Liver (tissue), 9 donors: ENCODE results near the gene DNAJC10. TPM values are rescaled to one million over a fixed set of nuclear protein-coding genes. Genes with fewer than 3 reads are reported as not detected.

ENCODE experiments used
- DNase-seq: peaks from one replicate; pipeline ENCODE4 v3.0.0-alpha.2; 2017; ENCODE audit warnings: low spot score
- H3K27ac ChIP-seq, 2 donors: one replicate each; pipeline ENCODE4 v1.7.0; 2013; ENCODE audit warnings: inconsistent platforms in 2 of 2, low read length in 2 of 2, control low read depth in 1 of 2, low read depth in 1 of 2, mild to moderate bottlenecking in 1 of 2
- H3K27me3 ChIP-seq, 4 donors: one replicate each; pipeline versions ENCODE4 v1.6.1 to v1.7.0; 2013; ENCODE audit warnings: low read length in 3 of 4, inconsistent platforms in 1 of 4, mild to moderate bottlenecking in 1 of 4, moderate library complexity in 1 of 4; ENCODE audit not compliant: control insufficient read depth in 4 of 4, insufficient read depth in 4 of 4
- H3K36me3 ChIP-seq, 4 donors: one replicate each; pipeline versions ENCODE4 v1.6.1 to v1.7.0; 2013; ENCODE audit warnings: low read length in 3 of 4, mild to moderate bottlenecking in 3 of 4, low read depth in 1 of 4, moderate library complexity in 1 of 4; ENCODE audit not compliant: control insufficient read depth in 4 of 4, insufficient read depth in 3 of 4
- H3K4me1 ChIP-seq, 4 donors: one replicate each; pipeline versions ENCODE4 v1.6.1 to v1.7.0; 2013; ENCODE audit warnings: low read length in 3 of 4, mild to moderate bottlenecking in 3 of 4, moderate library complexity in 1 of 4; ENCODE audit not compliant: control insufficient read depth in 4 of 4, insufficient read depth in 4 of 4
- H3K4me3 ChIP-seq, 3 donors: one replicate each; pipeline versions ENCODE4 v1.6.1 to v1.7.0; 2013; ENCODE audit warnings: low read length in 3 of 3, control low read depth in 1 of 3, low read depth in 1 of 3, mild to moderate bottlenecking in 1 of 3
- H3K9ac ChIP-seq, 2 donors: one replicate each; pipeline ENCODE4 v1.7.0; 2013; ENCODE audit warnings: low read length in 2 of 2, mild to moderate bottlenecking in 2 of 2, moderate library complexity in 2 of 2, control low read depth in 1 of 2, low read depth in 1 of 2
- H3K9me3 ChIP-seq, 4 donors: one replicate each; pipeline versions ENCODE4 v1.6.1 to v1.7.0; 2013; ENCODE audit warnings: low read length in 3 of 4; ENCODE audit not compliant: control insufficient read depth in 4 of 4
- ATF3 ChIP-seq: IDR thresholded peaks from 2 replicates; pipeline ENCODE4 v1.6.1; 2016; ENCODE audit warnings: antibody characterized with exemption
- CTCF ChIP-seq: fragments of 150-350 bp; IDR thresholded peaks from 2 replicates; pipeline ENCODE4 v1.5.1; 2017; ENCODE audit warnings: improper control_type of control experiment, low read depth, low read length; ENCODE audit not compliant: missing input control
- EGR1 ChIP-seq, 2 donors: IDR thresholded peaks; 2 replicates each; pipeline ENCODE4 v1.6.1; 2016 to 2018; ENCODE audit warnings: antibody characterized with exemption in 2 of 2, low read depth in 2 of 2
- FOXA1 ChIP-seq: IDR thresholded peaks from 2 replicates; pipeline ENCODE4 v1.6.1; 2016; ENCODE audit warnings: antibody characterized with exemption
- FOXA2 ChIP-seq: IDR thresholded peaks from 2 replicates; pipeline ENCODE4 v1.6.1; 2016; ENCODE audit warnings: antibody characterized with exemption
- GABPA ChIP-seq, 2 donors: IDR thresholded peaks in 1 of 2; conservative IDR thresholded peaks in 1 of 2; 2 replicates each; pipeline ENCODE4 v1.6.1; 2016; ENCODE audit warnings: antibody characterized with exemption in 2 of 2, mild to moderate bottlenecking in 1 of 2, moderate library complexity in 1 of 2
- HNF4A ChIP-seq, 2 donors: conservative IDR thresholded peaks; 2 replicates each; pipeline ENCODE4 v1.6.1; 2016; ENCODE audit warnings: antibody characterized with exemption in 2 of 2, mild to moderate bottlenecking in 2 of 2
- HNF4G ChIP-seq: IDR thresholded peaks from 2 replicates; pipeline ENCODE4 v1.6.1; 2016; ENCODE audit warnings: antibody characterized with exemption
- JUND ChIP-seq, 2 donors: IDR thresholded peaks; 2 replicates each; pipeline ENCODE4 v1.6.1; 2016; ENCODE audit warnings: antibody characterized with exemption in 2 of 2
- MAX ChIP-seq: IDR thresholded peaks from 2 replicates; pipeline ENCODE4 v1.6.1; 2016; ENCODE audit warnings: antibody characterized with exemption
- NR2F2 ChIP-seq: IDR thresholded peaks from 2 replicates; pipeline ENCODE4 v1.6.1; 2016; ENCODE audit warnings: antibody characterized with exemption
- RAD21 ChIP-seq, 2 donors: IDR thresholded peaks; 2 replicates each; pipeline ENCODE4 v1.6.1; 2016; ENCODE audit warnings: antibody characterized with exemption in 2 of 2, mild to moderate bottlenecking in 2 of 2
- REST ChIP-seq: IDR thresholded peaks from 2 replicates; pipeline ENCODE4 v1.6.1; 2016; ENCODE audit warnings: antibody characterized with exemption, mild to moderate bottlenecking
- RXRA ChIP-seq, 2 donors: IDR thresholded peaks; 2 replicates each; pipeline ENCODE4 v1.6.1; 2017 to 2018; ENCODE audit warnings: antibody characterized with exemption in 2 of 2, mild to moderate bottlenecking in 1 of 2
- SP1 ChIP-seq: IDR thresholded peaks from 2 replicates; pipeline ENCODE4 v1.6.1; 2018; ENCODE audit warnings: antibody characterized with exemption, mild to moderate bottlenecking
- YY1 ChIP-seq: IDR thresholded peaks from 2 replicates; pipeline ENCODE4 v1.6.1; 2016; ENCODE audit warnings: antibody characterized with exemption, mild to moderate bottlenecking
- ZBTB33 ChIP-seq: IDR thresholded peaks from 2 replicates; pipeline ENCODE4 v1.6.1; 2016; ENCODE audit warnings: antibody characterized with exemption
- WGBS: extraction: QIAGEN DNeasy Blood & Tissue Kit; methylation state at CpG from one replicate; pipeline ENCODE4 v1.1.7; 2013; 5-methylcytosine and 5-hydroxymethylcytosine counted together
- polyA plus RNA-seq, 2 donors: library from polyadenylated mRNA; stranded (reverse) in 1 of 2; unstranded in 1 of 2; fragments of 200-250 nt in 1 of 2; fragments of >200 nt in 1 of 2; fragmentation: Nextera tagmentation in 1 of 2; extraction: Ambion mirVana in 1 of 2; gene quantifications; one replicate each; pipeline versions ENCODE4 v1.2.1 to v1.2.3, GENCODE V29; 2013 to 2015
- total RNA-seq, 2 donors: library from RNA; depleted of rRNA; stranded (reverse); fragments of >200 nt; gene quantifications; one replicate each; pipeline ENCODE4 v1.2.3, GENCODE V29; 2014
- donor health status: healthy.
- donor health status: healthy.
- donor health status: healthy.
- donor health status: healthy.
- donor health status: healthy.

Gene DNAJC10
- total and polyA plus RNA-seq, 4 donors: 16.3 to 46.4 (median 21.2) TPM

- WGBS: 72% methylated on average over 2 of the region's 2 CpGs
- TF ChIP-seq REST (no peak), ATF3 (no peak), SP1 (no peak), FOXA2 (no peak), NR2F2 (no peak), JUND (IDR thresholded peaks at IDR 0.05) (no peak), FOXA1 (no peak), HNF4G (no peak), ZBTB33 (no peak), RAD21 (IDR thresholded peaks at IDR 0.05) (no peak), GABPA (IDR thresholded peaks at IDR 0.05 in 1 of 2, conservative IDR thresholded peaks at IDR 0.05 in 1 of 2) (no peak), HNF4A (conservative IDR thresholded peaks at IDR 0.05) (no peak), YY1 (no peak), MAX (no peak), RXRA (IDR thresholded peaks at IDR 0.05) (no peak), CTCF (no peak)
- Histone ChIP-seq H3K36me3 (no peaks in the 10 kb centered on the region), H3K4me3 (no peak overlapping the region), H3K27ac (no peak overlapping the region), H3K4me1 (no peaks in the 10 kb centered on the region), H3K9ac (no peak overlapping the region), H3K27me3 (no peaks in the 10 kb centered on the region), H3K9me3 (no peaks in the 10 kb centered on the region)
- DNase-seq: no peak
Observed at GRCh38 chr2:182821182-182821581, 105.1 kb downstream of the DNAJC10 start.

- Histone ChIP-seq H3K4me3 (no peak overlapping the region), H3K27me3 (no peaks in the 10 kb centered on the region), H3K4me1 (no peaks in the 10 kb centered on the region), H3K9ac (no peak overlapping the region), H3K36me3 (no peaks in the 10 kb centered on the region), H3K27ac (no peak overlapping the region), H3K9me3 (no peaks in the 10 kb centered on the region)
- 96% methylated on average over 2 of the region's 2 CpGs for WGBS
- DNase-seq: no peak
- TF ChIP-seq YY1 (no peak), HNF4A (conservative IDR thresholded peaks at IDR 0.05) (no peak), EGR1 (IDR thresholded peaks at IDR 0.05; ENCODE audit: low read depth in 2 of 2) (no peak), FOXA2 (no peak), ATF3 (no peak), NR2F2 (no peak), CTCF (no peak)
Observed at GRCh38 chr2:182822733-182823132, 106.7 kb downstream of the DNAJC10 start.
